CD4-positive, alpha-beta T cell treated with Interferon gamma for 1 hour (primary cell): ENCODE data around the gene CPE.
"Not testable (repeated sequence)": the region's sequence is repeated elsewhere in the genome, so short reads cannot be mapped to it uniquely, and the experiment has no call there.

Source experiments
- DNase-seq: peaks from one replicate; pipeline ENCODE4 v3.0.0-alpha.2; 2020

The CPE gene

GRCh38 chr4:165410214-165410613, 31.4 kb downstream of the CPE start:
- no peak for DNase-seq

- DNase-seq = no peak
Measured at GRCh38 chr4:165415910-165416309, 37.1 kb downstream of the CPE start.

GRCh38 chr4:165418073-165418472, 39.3 kb downstream of the CPE start:
- no peak for DNase-seq

GRCh38 chr4:165425629-165426028, 46.8 kb downstream of the CPE start:
- DNase-seq = no peak

GRCh38 chr4:165426331-165426730, 47.5 kb downstream of the CPE start:
- DNase-seq = no peak

- no peak for DNase-seq
Measured at GRCh38 chr4:165426823-165427222, 48.0 kb downstream of the CPE start.

GRCh38 chr4:165428957-165429356, 50.1 kb downstream of the CPE start:
- DNase-seq = no peak

GRCh38 chr4:165433529-165433928, 54.7 kb downstream of the CPE start:
- no peak for DNase-seq

- no peak for DNase-seq
Measured at GRCh38 chr4:165437691-165438090, 58.9 kb downstream of the CPE start.

GRCh38 chr4:165439344-165439743, 60.5 kb downstream of the CPE start:
- no peak for DNase-seq

GRCh38 chr4:165439981-165440380, 61.2 kb downstream of the CPE start:
- DNase-seq = no peak

- DNase-seq = no peak
Measured at GRCh38 chr4:165440415-165441158, 61.8 kb downstream of the CPE start.

GRCh38 chr4:165443276-165443675, 64.5 kb downstream of the CPE start:
- DNase-seq = no peak

- no peak for DNase-seq
Measured at GRCh38 chr4:165448700-165449099, 69.9 kb downstream of the CPE start.

- no peak for DNase-seq
Measured at GRCh38 chr4:165449333-165449732, 70.5 kb downstream of the CPE start.

- no peak for DNase-seq
Measured at GRCh38 chr4:165450871-165451270, 72.1 kb downstream of the CPE start.

- DNase-seq = not testable (repeated sequence)
Measured at GRCh38 chr4:165453140-165453539, 74.3 kb downstream of the CPE start.

- DNase-seq = no peak
Measured at GRCh38 chr4:165454426-165454825, 75.6 kb downstream of the CPE start.

- DNase-seq = no peak
Measured at GRCh38 chr4:165457793-165458192, 79.0 kb downstream of the CPE start.

GRCh38 chr4:165458471-165458870, 79.7 kb downstream of the CPE start:
- no peak for DNase-seq

GRCh38 chr4:165461159-165461821, 82.5 kb downstream of the CPE start:
- DNase-seq = no peak

GRCh38 chr4:165462009-165462408, 83.2 kb downstream of the CPE start:
- DNase-seq = no peak

GRCh38 chr4:165464376-165464775, 85.6 kb downstream of the CPE start:
- DNase-seq = no peak

- DNase-seq = no peak
Measured at GRCh38 chr4:165464813-165465381, 86.1 kb downstream of the CPE start.
